ENCODE results near the gene MAPK8. TPM values are rescaled to one million over a fixed set of nuclear protein-coding genes. Genes with fewer than 3 reads are reported as not detected.

Gene MAPK8
- total and polyA plus RNA-seq, 3 donors from 2014 or later = 91.8 to 114 (median 98.8) TPM

- 84 to 87% methylated on average over 30 of the region's 30 CpGs for WGBS, 2 donors
- no peaks in the 10 kb centered on the region for H3K27me3 ChIP-seq
- intact Hi-C loops (cut with DNase I; ENCODE audit: low total_unique reads) = no loop called here
- no peak for DNase-seq
- no peaks in the 10 kb centered on the region for H3K4me1 ChIP-seq
- no peak overlapping the region for H3K4me3 ChIP-seq
- H3K36me3 ChIP-seq (ENCODE audit: low read depth, missing control alignments) = no peaks in the 10 kb centered on the region
- TF ChIP-seq CTCF (IDR thresholded peaks at IDR 0.05) (no peak), POLR2A (IDR thresholded peaks at IDR 0.05) (no peak)
- no peak overlapping the region for H3K27ac ChIP-seq
- no peaks in the 10 kb centered on the region for H3K9me3 ChIP-seq
Observed at GRCh38 chr10:48478980-48479811, 172.7 kb downstream of the MAPK8 start.

- Histone ChIP-seq H3K27me3 (no peaks in the 10 kb centered on the region), H3K4me3 (no peak overlapping the region), H3K9me3 (no peaks in the 10 kb centered on the region), H3K4me1 (no peaks in the 10 kb centered on the region), H3K36me3 (ENCODE audit: low read depth, missing control alignments) (no peaks in the 10 kb centered on the region), H3K27ac (no peak overlapping the region)
- DNase-seq = no peak
- intact Hi-C loops (cut with DNase I; ENCODE audit: low total_unique reads) = no loop called here
- TF ChIP-seq CTCF (IDR thresholded peaks at IDR 0.05) = no peak
- no peak for TF ChIP-seq POLR2A (IDR thresholded peaks at IDR 0.05)
- 66 to 88% methylated on average over 10 to 19 of the region's 20 CpGs for WGBS, 2 donors
Observed at GRCh38 chr10:48480397-48481374, 174.2 kb downstream of the MAPK8 start.

GRCh38 chr10:48481385-48481784 is 174.9 kb downstream of the MAPK8 start:
- no peaks in the 10 kb centered on the region for H3K36me3 ChIP-seq (ENCODE audit: low read depth, missing control alignments)
- WGBS, 2 donors = 80 to 89% methylated on average over 2 of the region's 2 CpGs
- no peak overlapping the region for H3K27ac ChIP-seq
- DNase-seq = no peak
- no peak overlapping the region for H3K4me3 ChIP-seq
- TF ChIP-seq CTCF (IDR thresholded peaks at IDR 0.05) (no peak), POLR2A (IDR thresholded peaks at IDR 0.05) (no peak)
- intact Hi-C loops (cut with DNase I; ENCODE audit: low total_unique reads) = no loop called here
- no peaks in the 10 kb centered on the region for H3K4me1 ChIP-seq
- no peaks in the 10 kb centered on the region for H3K9me3 ChIP-seq
- no peaks in the 10 kb centered on the region for H3K27me3 ChIP-seq

- no peak for TF ChIP-seq CTCF (IDR thresholded peaks at IDR 0.05)
- no peak for TF ChIP-seq POLR2A (IDR thresholded peaks at IDR 0.05)
- no peaks in the 10 kb centered on the region for H3K27me3 ChIP-seq
- H3K9me3 ChIP-seq = no peaks in the 10 kb centered on the region
- WGBS, 2 donors = 83 to 87% methylated on average over 3 of the region's 3 CpGs
- no peak overlapping the region for H3K4me3 ChIP-seq
- intact Hi-C loops (cut with DNase I; ENCODE audit: low total_unique reads) = no loop called here
- no peaks in the 10 kb centered on the region for H3K36me3 ChIP-seq (ENCODE audit: low read depth, missing control alignments)
- DNase-seq = no peak
- no peaks in the 10 kb centered on the region for H3K4me1 ChIP-seq
- no peak overlapping the region for H3K27ac ChIP-seq
Observed at GRCh38 chr10:48482207-48482606, 175.7 kb downstream of the MAPK8 start.
